Panc1 (cell line): ENCODE data around the gene DCC. TPM values are rescaled to one million over a fixed set of nuclear protein-coding genes. Genes with fewer than 3 reads are reported as not detected.

ENCODE experiments used
- ATAC-seq: fragments of 200-7000 bp; cut with Tn5 transposase; 2 replicates; pipeline ENCODE4 v1.9.1; 2020; ENCODE audit warnings: mild to moderate bottlenecking, moderate library complexity
- BruUV-seq: library from RNA; stranded (reverse); fragments of 400-500 nt; replicated peaks from 2 replicates; lab custom pipeline; 2021; lab: Mats Ljungman, UMichigan
- CTCF ChIA-PET: fragments of 300-600 bp; sonication (Branson Sonifier 250); formaldehyde crosslinking; loops from one replicate; lab custom pipeline; 2022; ENCODE audit warnings: antibody characterized with exemption; lab: Charles Lee
- POLR2A ChIA-PET: fragments of 300-600 bp; sonication (Branson Sonifier 250); formaldehyde crosslinking; loops from one replicate; lab custom pipeline; 2022; ENCODE audit warnings: antibody characterized with exemption; lab: Charles Lee
- DNase-seq: peaks from one replicate; pipeline ENCODE4 v3.0.0-alpha.2; 2010; ENCODE audit warnings: low read depth, low spot score
- H3K27ac ChIP-seq: 2 replicates; pipeline ENCODE4 v1.5.1; 2011; ENCODE audit warnings: mild to moderate bottlenecking, low read length, inconsistent platforms
- H3K27me3 ChIP-seq: fragments of 200-500 bp; sonication (Bioruptor generic); 2 replicates; pipeline ENCODE4 v1.6.0; 2014; ENCODE audit warnings: low read length, inconsistent platforms; ENCODE audit not compliant: control insufficient read depth, insufficient read depth
- H3K36me3 ChIP-seq: fragments of 200-500 bp; sonication (Bioruptor generic); 2 replicates; pipeline ENCODE4 v1.5.1; 2014; ENCODE audit warnings: inconsistent platforms, mild to moderate bottlenecking, low read length, moderate library complexity; ENCODE audit not compliant: control insufficient read depth, insufficient read depth
- H3K4me1 ChIP-seq: 2 replicates; pipeline ENCODE4 v1.5.1; 2011; ENCODE audit warnings: inconsistent platforms, mild to moderate bottlenecking, low read length, moderate library complexity; ENCODE audit not compliant: control insufficient read depth, insufficient read depth
- H3K4me3 ChIP-seq, 2 experiments: 2 replicates each; pipeline ENCODE4 v1.5.1; 2011 to 2012; ENCODE audit warnings: low read depth in 2 of 2, low read length in 2 of 2, mild to moderate bottlenecking in 2 of 2, inconsistent platforms in 1 of 2, moderate library complexity in 1 of 2
- H3K9me3 ChIP-seq: fragments of 200-500 bp; sonication (Bioruptor generic); 2 replicates; pipeline ENCODE4 v1.5.1; 2014; ENCODE audit warnings: low read depth, mild to moderate bottlenecking, inconsistent platforms, low read length, moderate library complexity; ENCODE audit not compliant: control insufficient read depth, insufficient read depth
- POLR2AphosphoS5 ChIP-seq: IDR thresholded peaks from 2 replicates; pipeline ENCODE4 v1.6.1; 2012; ENCODE audit warnings: mild to moderate bottlenecking, low read depth, low read length, moderate library complexity
- SIN3A ChIP-seq: IDR thresholded peaks from 2 replicates; pipeline ENCODE4 v1.6.1; 2012; ENCODE audit warnings: low read depth, mild to moderate bottlenecking, low read length, moderate library complexity, borderline replicate concordance; ENCODE audit not compliant: insufficient read depth
- TCF7L2 ChIP-seq: IDR thresholded peaks from 2 replicates; pipeline ENCODE4 v1.6.1; 2011; ENCODE audit warnings: mild to moderate bottlenecking, low read depth, low read length, inconsistent platforms
- in situ Hi-C: cut with HindIII; loops from 2 replicates; pipeline ENCODE4 v1.10.0; 2016; ENCODE audit warnings: low sequenced_read_pairs, low pct_unique_long_range_greater_than_20kb
- intact Hi-C: fragments of 100-400 bp; cut with micrococcal nuclease; formaldehyde crosslinking; loops from one replicate; pipeline ENCODE4 v1.10.0; 2022; ENCODE audit not compliant: unreplicated experiment
- total RNA-seq: library from RNA; stranded (reverse); gene quantifications from one replicate; pipeline ENCODE4 v1.2.1, GENCODE V29; 2021; ENCODE audit not compliant: unreplicated experiment
- TF ChIP-seq, protein P1 (sequence below): fragments of 450-650 bp; IDR thresholded peaks from 2 replicates; pipeline ENCODE4 v1.5.1; 2017; ENCODE audit warnings: mild to moderate bottlenecking
- TF ChIP-seq, protein P2 (sequence below), 2 experiments: IDR thresholded peaks; 2 replicates each; pipeline ENCODE4 v1.6.1; 2011 to 2012; ENCODE audit warnings: low read depth in 2 of 2, control low read depth in 1 of 2, low read length in 1 of 2, mild to moderate bottlenecking in 1 of 2, moderate library complexity in 1 of 2; ENCODE audit not compliant: insufficient read depth in 1 of 2

Gene DCC
- total RNA-seq, 1 experiment from 2014 or later = not detected

DNA sequence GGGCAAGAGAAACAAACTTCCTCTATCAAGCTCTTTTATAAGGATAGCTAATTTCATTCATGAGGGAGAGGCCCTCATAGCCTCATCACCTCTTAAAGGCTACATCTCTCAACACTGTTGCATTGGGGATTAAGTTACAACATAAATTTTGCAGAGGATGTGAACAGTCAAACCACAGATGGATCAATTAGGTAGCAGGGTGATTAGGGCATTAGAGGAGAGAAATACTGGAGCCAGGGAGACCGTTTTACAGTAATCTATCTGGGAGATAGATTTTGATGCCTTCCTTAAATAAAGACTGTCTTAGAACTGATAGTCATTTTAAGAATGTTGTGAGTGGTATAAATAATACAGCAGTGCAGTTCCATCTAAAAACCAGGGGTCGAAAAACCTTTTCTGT, 258.9 kb downstream of the DCC start:
- Histone ChIP-seq H3K4me3 (no peak overlapping the region), H3K27me3 (no peaks in the 10 kb centered on the region), H3K9me3 (no peaks in the 10 kb centered on the region), H3K27ac (no peak overlapping the region), H3K36me3 (no peaks in the 10 kb centered on the region), H3K4me1 (no peaks in the 10 kb centered on the region)
- in situ Hi-C loops = no loop called here
- DNase-seq (no peak), ATAC-seq (no peak)
- intact Hi-C loops = no loop called here
- ChIA-PET CTCF (no interaction called here), POLR2A (no interaction called here)
- no TSS peak for BruUV-seq
- TF ChIP-seq, protein P1, sequence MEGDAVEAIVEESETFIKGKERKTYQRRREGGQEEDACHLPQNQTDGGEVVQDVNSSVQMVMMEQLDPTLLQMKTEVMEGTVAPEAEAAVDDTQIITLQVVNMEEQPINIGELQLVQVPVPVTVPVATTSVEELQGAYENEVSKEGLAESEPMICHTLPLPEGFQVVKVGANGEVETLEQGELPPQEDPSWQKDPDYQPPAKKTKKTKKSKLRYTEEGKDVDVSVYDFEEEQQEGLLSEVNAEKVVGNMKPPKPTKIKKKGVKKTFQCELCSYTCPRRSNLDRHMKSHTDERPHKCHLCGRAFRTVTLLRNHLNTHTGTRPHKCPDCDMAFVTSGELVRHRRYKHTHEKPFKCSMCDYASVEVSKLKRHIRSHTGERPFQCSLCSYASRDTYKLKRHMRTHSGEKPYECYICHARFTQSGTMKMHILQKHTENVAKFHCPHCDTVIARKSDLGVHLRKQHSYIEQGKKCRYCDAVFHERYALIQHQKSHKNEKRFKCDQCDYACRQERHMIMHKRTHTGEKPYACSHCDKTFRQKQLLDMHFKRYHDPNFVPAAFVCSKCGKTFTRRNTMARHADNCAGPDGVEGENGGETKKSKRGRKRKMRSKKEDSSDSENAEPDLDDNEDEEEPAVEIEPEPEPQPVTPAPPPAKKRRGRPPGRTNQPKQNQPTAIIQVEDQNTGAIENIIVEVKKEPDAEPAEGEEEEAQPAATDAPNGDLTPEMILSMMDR = no peak
- TF ChIP-seq POLR2AphosphoS5 (no peak), SIN3A (no peak), TCF7L2 (no peak)
- TF ChIP-seq, protein P2, sequence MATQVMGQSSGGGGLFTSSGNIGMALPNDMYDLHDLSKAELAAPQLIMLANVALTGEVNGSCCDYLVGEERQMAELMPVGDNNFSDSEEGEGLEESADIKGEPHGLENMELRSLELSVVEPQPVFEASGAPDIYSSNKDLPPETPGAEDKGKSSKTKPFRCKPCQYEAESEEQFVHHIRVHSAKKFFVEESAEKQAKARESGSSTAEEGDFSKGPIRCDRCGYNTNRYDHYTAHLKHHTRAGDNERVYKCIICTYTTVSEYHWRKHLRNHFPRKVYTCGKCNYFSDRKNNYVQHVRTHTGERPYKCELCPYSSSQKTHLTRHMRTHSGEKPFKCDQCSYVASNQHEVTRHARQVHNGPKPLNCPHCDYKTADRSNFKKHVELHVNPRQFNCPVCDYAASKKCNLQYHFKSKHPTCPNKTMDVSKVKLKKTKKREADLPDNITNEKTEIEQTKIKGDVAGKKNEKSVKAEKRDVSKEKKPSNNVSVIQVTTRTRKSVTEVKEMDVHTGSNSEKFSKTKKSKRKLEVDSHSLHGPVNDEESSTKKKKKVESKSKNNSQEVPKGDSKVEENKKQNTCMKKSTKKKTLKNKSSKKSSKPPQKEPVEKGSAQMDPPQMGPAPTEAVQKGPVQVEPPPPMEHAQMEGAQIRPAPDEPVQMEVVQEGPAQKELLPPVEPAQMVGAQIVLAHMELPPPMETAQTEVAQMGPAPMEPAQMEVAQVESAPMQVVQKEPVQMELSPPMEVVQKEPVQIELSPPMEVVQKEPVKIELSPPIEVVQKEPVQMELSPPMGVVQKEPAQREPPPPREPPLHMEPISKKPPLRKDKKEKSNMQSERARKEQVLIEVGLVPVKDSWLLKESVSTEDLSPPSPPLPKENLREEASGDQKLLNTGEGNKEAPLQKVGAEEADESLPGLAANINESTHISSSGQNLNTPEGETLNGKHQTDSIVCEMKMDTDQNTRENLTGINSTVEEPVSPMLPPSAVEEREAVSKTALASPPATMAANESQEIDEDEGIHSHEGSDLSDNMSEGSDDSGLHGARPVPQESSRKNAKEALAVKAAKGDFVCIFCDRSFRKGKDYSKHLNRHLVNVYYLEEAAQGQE (IDR thresholded peaks at IDR 0.05; ENCODE audit: insufficient read depth in 1 of 2, low read depth in 2 of 2, low read length in 1 of 2) = no peak

DNA sequence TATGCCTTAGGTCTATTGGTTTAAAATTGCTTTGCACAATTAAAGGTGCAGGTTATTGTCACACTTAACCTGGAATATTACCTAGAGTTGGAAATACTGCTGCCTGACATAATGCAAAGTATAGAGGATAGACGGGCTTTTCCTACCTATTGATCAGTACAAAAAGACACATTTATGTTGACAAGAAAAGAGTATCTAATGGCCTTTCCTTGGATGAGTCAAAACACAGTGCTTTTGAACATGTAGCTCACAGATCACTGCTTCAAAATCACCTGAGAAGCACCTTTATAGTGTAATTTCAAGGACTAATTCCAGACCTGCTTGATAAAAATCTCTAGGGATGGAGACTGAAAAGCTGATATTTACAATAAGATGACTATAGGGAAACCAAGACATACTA, 262.8 kb downstream of the DCC start:
- Histone ChIP-seq H3K27me3 (no peaks in the 10 kb centered on the region), H3K27ac (no peak overlapping the region), H3K4me3 (no peak overlapping the region), H3K9me3 (no peaks in the 10 kb centered on the region), H3K4me1 (no peaks in the 10 kb centered on the region), H3K36me3 (no peaks in the 10 kb centered on the region)
- intact Hi-C loops = no loop called here
- DNase-seq (no peak), ATAC-seq (no peak)
- BruUV-seq = no TSS peak
- in situ Hi-C loops = no loop called here
- TF ChIP-seq SIN3A (no peak), POLR2AphosphoS5 (no peak), TCF7L2 (no peak)
- TF ChIP-seq, protein P1 = no peak
- TF ChIP-seq, protein P2 (IDR thresholded peaks at IDR 0.05; ENCODE audit: insufficient read depth in 1 of 2, low read depth in 2 of 2, low read length in 1 of 2) = no peak
- POLR2A ChIA-PET = no interaction called here
- CTCF ChIA-PET = no interaction called here
